Stimulated activated CD4-positive, alpha-beta T cell treated with anti-CD3 and anti-CD28 coated beads, TNF-alpha, amount 100 ng/mL, for 24 hours (primary cell): ENCODE measurements around the gene UBAC2.
"Not testable (repeated sequence)": the region's sequence is repeated elsewhere in the genome, so short reads cannot be mapped to it uniquely, and the experiment has no call there.

ENCODE experiments used
- DNase-seq, 3 experiments: peaks; one replicate each; pipeline ENCODE4 v3.0.0-alpha.2; 2020; ENCODE audit warnings: low read depth in 3 of 3

Gene UBAC2

DNA sequence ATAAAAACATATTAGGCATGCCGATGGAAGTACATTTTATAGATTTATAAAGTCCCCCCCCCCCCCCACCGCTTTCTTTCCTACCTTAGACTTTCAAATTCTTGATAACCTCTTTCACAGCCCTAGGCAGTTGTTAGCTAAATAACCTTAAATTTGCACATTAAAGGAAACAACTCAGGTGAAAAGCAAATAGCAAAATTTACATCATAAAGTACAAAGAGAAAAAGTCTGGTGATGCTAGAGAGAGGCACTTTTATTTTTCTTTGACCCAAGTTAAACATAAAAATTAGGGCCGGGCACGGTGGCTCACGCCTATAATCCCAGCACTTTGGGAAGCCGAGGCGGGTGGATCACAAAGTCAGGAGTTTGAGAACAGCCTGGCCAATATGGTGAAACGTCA lies 15.0 kb upstream of the UBAC2 start:
- DNase-seq, result no peak

DNA sequence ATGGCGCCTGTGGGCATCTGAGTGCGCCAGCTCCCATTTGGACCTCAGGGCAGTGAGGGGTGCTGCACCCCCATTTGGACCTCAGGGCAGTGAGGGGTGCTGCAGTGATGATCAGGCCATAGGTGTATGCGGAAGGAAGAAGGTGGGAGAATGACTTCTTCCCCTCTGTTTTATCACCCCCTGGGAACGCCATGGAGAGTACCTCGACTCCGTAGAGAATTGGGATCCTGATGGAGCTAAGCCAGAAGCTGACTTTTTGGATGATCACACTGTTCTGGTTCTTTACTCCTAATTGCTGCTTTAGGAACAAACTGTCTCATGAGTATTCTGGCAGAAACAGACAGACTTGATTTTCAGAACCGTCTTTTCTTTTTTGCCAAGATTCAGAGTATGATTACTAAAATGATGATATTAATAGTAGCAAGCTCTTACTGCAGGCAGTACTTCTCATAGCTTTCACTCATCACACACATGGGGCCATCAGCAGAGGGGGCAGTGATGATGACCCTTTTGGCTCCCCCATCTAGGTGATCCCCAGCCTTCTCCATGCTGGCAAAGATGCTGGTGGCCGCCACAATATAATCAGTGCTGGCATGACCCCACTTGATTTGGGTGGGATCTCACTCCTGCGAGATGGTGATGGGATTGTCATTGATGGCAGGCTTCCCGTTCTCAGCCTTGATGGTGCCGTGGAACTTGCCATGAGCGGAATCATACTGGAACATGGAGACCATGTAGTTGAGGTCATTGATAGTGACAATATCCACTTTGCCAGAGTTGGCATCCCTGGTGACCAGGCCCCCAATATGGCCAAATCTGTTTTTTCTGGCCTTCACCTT lies 10.3 kb upstream of the UBAC2 start:
- DNase-seq, result no peak

DNA sequence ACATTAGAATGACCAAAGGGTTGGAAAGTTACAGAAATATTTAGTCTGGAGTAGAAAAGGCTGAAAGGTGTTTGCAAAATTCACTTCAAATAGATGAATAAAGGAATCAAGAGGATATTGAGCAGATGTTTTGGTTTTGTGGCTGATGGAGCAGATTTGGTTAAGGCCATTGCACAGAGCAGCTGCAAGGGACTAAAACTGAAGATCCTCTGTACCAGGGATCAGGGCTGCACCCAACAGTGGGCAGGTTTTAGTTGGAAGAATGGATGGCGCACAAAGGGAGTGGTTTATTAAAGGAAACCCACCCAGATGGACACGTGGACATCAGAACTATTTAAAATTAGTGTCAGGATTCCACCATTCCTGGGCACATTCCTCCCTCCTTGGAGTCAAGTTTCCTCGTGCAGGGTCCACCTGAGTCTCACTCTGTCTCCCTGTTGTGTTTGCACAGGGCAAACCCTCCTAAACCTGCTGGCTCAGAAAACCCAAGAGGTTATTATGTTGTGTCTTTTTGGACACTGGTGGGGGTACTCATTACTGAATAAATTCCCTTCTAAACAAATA lies 9.2 kb upstream of the UBAC2 start:
- no peak for DNase-seq

DNA sequence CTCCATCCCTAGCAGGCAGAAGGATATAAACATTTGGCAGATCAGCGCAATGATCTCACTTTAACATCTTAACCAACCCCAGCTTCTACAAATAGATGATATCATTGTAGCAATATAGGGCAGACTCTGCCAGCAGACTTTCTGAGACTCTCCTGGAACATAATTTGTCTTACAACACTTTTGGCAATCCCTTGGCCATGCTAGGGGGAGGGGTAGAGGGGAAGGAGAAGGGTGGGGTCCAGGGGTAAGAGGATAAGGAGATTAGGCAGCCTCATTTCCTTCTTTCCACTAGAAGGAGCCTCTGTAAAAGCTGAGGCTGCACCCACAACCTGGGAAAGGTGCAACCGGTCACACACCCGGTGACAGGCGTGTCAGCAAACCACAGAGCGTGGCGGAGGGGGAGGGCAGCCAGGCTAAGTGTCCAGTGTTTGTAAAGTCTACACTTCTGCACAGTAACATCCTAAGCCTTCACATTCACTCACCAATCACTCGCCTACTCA lies 8.7 kb upstream of the UBAC2 start:
- no peak for DNase-seq

DNA sequence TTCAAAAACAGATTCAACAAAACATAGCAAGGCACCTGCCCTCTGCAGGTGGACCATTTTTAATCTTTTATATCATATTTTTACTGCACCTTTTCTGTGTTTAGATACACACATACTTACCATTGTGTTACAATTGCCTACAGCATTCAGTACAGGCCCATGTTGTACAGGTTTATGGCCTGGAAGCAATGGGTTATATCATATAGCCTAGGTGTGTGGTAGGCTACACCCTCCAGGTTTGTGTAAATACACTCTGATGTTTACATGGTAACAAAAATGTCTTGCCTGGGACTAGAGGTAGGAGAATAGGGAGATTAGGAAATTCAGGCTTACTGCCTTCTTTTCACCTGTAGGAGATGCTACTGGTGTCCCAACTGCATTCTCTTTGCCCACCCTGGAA lies 8.2 kb upstream of the UBAC2 start:
- DNase-seq, result no peak

DNA sequence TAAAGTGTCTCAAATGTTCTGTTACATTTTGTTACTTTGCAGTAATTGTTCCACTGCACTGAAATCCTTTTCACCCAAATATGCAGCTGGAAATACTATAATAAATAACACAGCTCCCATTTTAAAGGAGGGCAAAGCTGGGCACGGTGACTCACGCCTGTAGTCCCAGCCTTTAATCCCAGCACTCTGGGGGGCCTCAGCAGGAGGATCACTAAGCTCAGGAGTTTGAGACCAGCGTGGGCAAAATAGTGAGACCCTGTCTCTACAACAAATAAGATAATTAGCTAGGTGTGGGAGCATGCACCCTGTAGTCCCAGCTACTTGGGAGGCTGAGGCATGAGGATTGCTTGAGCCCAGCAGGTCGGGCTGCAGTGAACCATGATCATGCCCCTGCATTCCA lies 7.5 kb upstream of the UBAC2 start:
- no peak for DNase-seq

DNA sequence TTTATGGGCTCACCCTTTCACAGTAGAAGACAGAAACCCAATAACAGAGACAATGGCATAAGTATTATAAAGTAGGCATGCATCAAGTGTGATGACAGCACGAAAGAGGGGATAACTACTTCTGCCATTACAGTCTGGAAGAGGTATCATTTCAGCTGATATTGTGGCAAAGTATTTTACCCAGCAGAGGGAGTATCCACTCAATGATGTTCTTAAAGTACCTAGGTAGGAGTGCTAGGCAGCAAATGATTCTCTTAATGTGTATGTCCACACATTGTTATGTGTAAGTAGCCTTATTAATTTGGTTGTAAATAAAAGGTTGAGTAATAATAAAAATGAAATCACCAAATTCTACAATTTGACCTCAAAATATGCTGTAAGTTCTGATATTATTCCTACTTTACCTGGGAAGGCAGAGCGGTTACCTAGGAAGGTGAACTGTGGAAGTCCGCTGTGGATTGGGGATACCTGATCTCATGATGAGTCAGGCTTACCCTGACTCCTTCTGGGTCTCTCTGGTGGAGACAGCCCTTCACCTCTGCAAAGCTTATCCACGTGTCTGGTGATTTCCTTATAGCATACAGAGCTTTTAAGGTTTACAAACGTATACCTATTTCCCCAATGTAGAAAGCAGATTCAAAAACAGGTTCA lies 4.1 kb upstream of the UBAC2 start:
- DNase-seq, result no peak

DNA sequence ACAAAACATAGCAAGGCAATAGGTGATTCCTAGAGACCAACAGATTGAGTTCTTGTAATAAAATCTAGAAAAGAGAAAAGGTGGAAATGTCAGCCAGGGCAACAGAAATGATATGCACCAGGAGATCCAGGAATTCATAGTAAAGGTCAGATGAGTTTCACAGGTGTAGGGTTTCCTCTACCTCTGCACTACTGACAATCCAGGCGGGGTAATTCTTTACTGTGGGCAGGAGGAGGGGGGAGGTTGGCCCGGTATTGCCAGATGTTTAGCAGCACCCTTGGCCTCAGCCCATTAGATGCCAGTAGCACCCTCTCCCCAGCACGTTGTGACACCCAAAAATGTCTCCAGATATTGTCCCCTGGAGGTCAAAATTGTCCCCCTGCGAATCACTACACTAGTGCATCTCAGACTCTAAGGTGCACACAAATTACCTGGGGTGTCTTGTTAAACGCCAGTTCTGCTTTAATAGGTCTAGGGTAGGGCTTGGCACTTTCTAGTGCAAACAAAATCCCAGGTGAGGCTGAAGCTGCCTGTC lies 3.5 kb upstream of the UBAC2 start:
- DNase-seq, result no peak

DNA sequence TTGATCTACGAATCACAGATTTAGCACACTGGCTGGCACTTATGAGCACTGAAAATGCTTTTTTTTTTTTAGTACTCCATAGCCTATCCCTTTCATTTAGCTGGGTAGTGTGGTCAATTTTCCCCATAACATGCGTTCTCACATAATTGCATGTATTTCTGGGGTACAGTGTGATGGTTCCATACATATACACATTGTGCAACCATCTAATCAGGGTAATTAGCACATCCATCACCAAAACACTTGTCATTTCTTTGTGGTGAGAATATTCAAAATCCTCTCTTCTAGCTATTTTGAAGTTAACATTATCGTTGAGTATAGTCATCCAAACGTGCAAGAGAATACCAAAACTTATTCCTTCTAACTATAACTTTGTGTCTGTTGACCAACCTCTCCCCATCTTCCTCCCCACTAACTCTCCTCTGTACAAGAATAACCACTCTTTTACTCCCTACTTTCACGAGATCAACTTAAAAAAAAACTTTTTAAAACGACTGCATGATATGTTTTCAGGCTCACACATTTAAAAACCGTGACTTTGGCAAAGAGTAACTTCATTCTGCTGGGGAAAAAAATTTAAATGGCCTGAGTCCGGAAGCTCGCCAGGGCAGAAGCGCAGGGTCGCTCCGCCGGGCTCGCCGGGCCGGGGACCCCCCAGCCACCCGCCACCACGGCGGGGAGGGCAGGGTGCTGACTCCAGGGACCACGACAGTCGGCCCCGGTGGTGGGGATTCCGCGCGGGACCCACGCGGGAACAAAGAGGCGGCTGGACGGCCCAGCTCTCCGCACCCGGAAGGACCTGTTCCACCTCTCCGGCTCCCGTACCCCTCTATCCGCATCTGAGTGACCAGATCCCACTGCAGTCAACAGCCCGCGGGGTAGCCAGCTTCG lies 868 bp upstream of the UBAC2 start:
- DNase-seq, result no peak

DNA sequence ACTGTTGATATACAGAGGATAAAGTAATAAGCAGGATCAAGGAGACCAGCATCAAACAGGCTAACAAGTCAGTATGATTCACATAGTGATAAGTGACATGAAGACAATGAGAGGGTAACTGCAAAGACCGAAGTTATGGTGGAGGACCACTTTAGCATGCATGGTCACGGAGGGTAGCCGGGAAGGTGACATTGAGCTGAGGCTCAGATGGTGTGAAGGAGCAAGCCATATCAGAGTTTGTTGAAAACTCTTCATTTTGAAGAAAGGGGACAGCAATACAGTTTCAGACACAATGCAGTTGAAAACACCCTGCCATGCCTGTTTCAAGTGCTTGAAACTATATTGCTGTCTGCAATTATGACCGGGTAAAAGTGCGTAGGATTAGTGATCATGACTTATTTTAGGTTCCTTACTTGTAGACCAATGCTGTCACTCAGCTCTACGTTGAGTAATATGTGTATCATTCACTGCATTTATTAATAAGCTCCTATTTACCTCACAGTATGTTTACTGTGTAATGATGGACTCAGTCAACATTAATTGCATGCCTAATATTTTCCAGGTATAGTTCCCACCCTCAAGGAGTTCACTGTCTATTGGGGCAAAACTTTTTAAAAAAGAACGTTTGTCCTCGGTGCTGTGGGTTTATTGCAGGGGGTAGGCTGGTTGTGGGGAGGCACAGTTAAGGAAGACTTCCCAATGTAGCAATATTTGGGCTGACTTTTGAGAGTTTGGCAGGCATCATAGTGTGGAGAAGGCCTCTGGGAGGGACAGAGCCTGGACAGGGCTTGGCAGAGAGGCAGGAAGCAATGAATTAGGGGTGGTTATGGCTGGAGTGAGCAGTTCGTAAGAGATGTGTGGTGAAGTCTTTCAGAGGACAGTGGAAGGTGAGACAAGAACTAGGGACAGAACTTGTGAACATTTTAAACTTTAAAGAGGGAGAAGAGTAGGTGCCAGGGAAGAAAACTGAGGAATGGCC lies 3.2 kb downstream of the UBAC2 start:
- no peak for DNase-seq

DNA sequence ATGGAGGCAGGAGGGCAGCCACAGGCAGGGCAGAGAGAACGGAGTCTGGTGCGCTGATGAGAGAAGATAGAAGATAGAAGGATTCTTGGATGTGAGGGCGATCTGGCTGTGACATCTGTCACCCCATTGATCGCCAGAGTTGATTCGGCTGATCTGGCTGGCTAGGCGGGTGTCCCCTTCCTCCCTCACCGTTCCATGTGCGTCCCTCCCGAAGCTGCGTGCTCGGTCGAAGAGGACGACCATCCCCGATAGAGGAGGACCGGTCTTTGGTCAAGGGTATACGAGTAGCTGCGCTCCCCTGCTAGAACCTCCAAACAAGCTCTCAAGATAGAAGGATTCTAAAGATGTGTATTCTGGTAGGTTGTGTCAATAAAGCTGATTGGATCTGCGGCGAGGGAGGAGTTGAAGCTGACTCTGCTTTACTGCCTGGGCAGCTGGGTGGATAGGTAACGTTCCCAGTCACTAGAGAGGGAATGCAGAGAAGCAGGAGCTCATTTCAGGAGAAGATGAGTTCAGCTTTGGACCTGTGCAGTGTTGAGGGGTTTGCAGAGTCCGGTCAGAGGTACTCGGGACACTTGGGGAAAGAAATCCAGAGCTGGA lies 5.1 kb downstream of the UBAC2 start:
- no peak for DNase-seq

DNA sequence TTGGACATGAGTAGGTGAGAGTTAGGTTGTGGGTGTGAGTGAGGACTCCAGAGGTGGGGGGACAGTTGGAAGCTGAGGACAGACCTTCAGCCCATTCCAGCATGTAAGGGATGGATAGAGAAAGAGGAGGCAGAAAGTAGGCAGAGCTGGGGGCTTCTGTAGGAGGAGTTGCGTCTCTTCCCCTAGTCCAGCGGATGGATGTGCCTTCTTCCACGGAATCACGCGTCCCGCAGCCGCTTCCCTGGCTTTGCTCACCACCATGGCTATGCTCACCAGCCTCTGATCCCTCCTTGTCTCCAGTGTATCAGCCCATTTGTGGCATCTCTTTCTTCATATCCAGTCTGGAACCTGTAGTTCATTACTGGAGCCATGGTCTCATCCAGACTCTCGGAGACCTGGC lies 5.6 kb downstream of the UBAC2 start:
- DNase-seq, result no peak

DNA sequence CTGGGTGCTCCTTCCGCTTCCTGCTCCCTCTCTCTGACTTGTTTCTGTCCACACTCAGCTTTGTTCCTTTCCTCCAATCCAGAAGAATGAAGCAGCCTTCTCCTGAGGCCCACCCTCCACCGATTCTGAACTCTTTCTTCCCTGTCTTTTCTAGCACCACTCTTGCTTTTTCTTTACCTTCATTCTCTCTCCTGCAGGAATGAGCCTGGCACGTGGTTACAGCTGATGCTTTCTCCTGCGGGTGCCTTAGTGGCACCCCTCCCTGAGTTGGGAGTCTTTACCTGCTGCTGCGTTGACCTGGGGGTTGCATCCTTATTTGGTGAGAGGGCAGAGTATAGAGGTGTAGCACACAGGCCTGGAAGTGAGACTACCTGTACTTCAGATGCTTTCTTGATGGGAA lies 6.2 kb downstream of the UBAC2 start:
- no peak for DNase-seq

DNA sequence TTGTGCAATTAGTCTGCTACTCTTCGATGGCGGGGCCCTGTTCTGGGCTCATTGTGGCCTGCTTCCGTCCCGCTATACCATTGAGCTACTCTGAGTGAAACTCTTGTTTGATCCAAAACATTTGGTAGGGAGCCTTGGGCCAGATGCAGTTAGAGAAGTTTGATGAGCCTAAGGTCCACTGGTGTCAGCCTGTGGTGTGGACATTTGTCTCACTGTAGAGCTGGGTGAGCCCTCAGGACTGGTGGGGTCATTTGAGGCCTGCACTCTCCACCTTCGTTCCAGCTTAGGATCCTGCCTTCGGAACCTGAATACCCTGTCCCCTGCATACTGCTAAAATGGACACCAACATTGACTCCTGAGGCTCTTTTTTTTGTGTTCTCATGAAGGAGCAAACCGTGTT lies 6.9 kb downstream of the UBAC2 start:
- DNase-seq, result no peak

DNA sequence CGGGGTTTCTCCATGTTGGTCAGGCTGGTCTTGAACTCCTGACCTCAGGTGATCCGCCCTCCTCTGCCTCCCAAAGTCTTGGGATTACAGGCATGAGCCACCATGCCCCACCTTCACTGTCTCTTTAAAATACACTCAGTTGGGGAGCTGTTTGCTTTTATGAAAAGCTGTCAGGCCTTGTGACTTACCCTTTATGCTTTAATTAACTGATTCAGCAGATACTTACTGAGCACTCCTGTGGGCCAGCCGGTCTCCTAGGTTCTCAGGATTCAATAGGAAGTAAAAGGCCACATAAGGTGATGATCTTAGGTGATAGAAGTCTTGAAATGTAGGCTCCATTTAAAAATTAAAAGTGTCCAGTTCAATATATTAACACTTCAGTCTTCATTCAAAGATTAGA lies 7.5 kb downstream of the UBAC2 start:
- no peak for DNase-seq

DNA sequence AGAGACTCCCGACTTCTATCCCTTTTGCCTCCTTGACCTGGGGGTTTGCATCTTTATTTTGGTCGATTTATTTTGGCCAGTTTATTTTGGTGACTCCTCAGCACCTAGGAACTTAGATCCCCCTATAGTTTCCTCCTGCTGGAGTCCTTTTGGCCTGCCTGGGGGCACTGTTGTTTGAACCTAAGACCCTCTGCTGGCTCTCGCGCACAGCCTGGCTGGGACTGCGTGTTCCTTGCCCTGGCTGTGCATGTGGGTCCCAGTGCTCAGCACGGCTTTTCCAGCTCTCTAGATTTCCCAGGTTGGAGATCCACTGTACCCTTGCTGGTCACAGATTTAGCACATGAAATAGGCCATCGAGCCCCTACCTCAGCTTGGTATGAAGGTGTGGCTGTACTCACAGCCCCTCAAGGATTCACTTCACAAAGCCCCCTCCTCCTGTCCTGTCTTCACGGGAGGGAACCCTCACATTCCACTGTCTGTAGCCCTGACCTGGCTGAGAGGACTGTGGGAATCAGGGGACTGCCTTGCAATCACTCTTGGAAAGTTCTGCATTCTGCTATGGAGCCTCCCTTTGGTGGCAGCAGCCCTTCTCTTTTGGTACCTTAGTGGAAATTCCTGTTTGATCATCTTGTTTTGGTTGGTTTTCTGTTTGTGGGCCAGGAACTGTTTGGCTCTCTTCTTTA lies 8.3 kb downstream of the UBAC2 start:
- DNase-seq, result no peak

DNA sequence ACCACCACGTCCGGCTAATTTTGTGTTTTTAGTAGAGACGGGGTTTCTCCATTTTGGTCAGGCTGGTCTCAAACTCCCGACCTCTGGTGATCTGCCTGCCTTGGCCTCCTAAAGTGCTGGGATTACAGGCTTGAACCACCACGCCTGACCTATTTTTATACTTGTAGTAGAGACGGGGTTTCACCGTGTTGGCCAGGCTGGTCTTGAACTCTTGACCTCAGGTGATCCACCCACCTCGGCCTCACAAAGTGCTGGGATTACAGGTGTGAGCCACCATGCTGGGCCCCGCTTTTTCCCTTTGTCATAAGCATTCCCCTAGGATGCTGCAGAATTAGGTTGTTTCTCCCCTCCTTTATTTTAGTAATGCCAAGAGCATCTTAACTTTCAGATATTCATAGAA lies 10.0 kb downstream of the UBAC2 start:
- DNase-seq, result not testable (repeated sequence)

DNA sequence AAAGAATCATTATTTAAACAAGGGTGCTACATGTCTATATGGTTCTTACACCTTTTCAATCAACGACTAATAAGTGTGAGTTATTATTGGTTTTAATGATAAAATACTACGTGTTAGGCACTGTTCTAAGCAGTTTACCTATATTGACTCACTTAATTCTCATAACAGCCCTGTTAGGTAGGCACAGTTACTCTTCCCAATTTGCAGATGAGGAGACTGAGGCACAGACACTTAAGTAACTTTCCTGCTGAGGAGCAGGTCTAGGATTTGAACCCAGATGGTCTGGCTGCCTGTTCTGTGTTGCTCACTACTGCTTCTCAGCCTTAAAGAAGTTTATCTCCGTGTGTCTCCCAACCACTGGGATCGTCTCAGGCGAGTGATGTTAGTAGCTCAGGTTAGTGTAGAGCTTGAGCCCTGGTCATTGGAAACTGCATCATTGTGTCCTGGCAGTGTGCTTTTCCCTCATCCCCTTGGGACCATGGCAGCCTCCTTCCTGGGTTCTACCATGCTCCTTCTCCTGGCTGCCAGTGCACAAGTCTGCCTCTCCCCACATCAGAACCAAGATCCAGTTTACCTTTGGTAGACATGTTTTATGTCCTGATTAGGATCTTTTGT lies 10.9 kb downstream of the UBAC2 start:
- DNase-seq, result no peak

DNA sequence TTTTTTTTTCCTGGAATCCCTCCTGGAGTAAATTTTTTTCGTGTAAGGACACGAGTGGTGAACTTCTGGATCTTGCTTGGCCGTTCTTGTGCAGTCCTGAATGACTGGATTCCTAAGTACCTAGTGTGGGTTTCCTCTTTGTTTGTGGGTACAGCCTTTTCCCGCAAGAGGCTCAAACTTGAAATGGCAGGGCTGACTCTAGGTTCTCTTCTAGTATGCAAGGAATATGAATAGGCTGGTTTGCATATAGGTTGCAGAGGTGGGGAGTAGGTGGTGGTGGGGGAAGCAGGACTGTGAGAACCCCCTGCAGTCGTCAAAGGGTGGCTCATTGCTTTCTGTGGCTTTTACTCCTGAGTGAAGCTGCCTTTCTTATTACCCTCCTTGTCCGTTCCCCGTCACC lies 13.6 kb downstream of the UBAC2 start:
- peak in 2 of 3 experiments; percentile 37 to 57 for DNase-seq
